K562 (cell line): ENCODE measurements around the gene RGS6.

ENCODE experiments used
- CEBPZ ChIP-seq: fragments of 150-350 bp; IDR thresholded peaks from 2 replicates; pipeline ENCODE4 v1.6.1; 2014; ENCODE audit warnings: low read depth, mild to moderate bottlenecking, low read length, borderline replicate concordance
- KDM5B ChIP-seq: fragments of 200-600 bp; sonication (generic); IDR thresholded peaks from 2 replicates; pipeline ENCODE4 v1.6.1; 2012; ENCODE audit warnings: low read depth, mild to moderate bottlenecking, moderate library complexity, low read length, control low read depth, inconsistent platforms; ENCODE audit not compliant: insufficient replicate concordance
- NFRKB ChIP-seq: fragments of 450-650 bp; IDR thresholded peaks from 2 replicates; pipeline ENCODE4 v1.6.1; 2016; ENCODE audit warnings: low read depth
- POLR2A ChIP-seq: fragments of 450-650 bp; conservative IDR thresholded peaks from 2 replicates; pipeline ENCODE4 v1.6.1; 2016
- SRSF7 ChIP-seq: fragments of 200-400 bp; formaldehyde crosslinking; optimal IDR thresholded peaks from 2 replicates; pipeline ENCODE3; 2017; ENCODE audit warnings: mild to moderate bottlenecking, low read depth, low read length
- TF ChIP-seq, protein P1 (sequence below): sonication (generic); formaldehyde crosslinking; IDR thresholded peaks from 2 replicates; pipeline ENCODE4 v1.8.1; 2023; ENCODE audit warnings: missing genetic modification reagents, mild to moderate bottlenecking, borderline replicate concordance
- TF ChIP-seq, protein P2 (sequence below): fragments of 250-450 bp; sonication (Bioruptor Pico); IDR thresholded peaks from 2 replicates; pipeline ENCODE4 v1.8.0; 2021; ENCODE audit warnings: borderline replicate concordance, mild to moderate bottlenecking, moderate library complexity; ENCODE audit not compliant: poor library complexity, severe bottlenecking

DNA sequence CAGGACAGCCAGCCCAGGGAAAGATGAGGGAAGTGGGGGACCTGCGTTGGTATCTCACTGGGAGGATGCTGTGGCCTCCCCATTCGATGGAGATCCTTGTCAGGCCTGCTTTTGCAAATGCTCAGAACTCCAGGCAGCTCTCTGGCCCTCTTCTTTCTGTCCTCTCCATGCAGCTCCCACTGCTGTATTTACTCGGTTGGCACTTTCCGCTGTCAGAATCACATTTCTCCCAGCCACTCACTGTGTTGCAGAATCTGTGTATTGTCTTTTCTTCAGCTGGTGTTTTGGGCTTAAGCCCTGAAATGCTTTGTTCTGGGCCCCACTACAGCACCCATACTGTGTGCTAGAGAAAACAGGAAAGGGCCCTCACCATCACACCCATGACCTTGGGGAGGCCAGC lies 401.1 kb downstream of the RGS6 start:
- TF ChIP-seq, protein P1, sequence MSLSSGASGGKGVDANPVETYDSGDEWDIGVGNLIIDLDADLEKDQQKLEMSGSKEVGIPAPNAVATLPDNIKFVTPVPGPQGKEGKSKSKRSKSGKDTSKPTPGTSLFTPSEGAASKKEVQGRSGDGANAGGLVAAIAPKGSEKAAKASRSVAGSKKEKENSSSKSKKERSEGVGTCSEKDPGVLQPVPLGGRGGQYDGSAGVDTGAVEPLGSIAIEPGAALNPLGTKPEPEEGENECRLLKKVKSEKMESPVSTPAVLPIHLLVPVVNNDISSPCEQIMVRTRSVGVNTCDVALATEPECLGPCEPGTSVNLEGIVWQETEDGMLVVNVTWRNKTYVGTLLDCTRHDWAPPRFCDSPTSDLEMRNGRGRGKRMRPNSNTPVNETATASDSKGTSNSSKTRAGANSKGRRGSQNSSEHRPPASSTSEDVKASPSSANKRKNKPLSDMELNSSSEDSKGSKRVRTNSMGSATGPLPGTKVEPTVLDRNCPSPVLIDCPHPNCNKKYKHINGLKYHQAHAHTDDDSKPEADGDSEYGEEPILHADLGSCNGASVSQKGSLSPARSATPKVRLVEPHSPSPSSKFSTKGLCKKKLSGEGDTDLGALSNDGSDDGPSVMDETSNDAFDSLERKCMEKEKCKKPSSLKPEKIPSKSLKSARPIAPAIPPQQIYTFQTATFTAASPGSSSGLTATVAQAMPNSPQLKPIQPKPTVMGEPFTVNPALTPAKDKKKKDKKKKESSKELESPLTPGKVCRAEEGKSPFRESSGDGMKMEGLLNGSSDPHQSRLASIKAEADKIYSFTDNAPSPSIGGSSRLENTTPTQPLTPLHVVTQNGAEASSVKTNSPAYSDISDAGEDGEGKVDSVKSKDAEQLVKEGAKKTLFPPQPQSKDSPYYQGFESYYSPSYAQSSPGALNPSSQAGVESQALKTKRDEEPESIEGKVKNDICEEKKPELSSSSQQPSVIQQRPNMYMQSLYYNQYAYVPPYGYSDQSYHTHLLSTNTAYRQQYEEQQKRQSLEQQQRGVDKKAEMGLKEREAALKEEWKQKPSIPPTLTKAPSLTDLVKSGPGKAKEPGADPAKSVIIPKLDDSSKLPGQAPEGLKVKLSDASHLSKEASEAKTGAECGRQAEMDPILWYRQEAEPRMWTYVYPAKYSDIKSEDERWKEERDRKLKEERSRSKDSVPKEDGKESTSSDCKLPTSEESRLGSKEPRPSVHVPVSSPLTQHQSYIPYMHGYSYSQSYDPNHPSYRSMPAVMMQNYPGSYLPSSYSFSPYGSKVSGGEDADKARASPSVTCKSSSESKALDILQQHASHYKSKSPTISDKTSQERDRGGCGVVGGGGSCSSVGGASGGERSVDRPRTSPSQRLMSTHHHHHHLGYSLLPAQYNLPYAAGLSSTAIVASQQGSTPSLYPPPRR: no peak
- TF ChIP-seq POLR2A (no peak), CEBPZ (no peak), KDM5B (no peak), NFRKB (no peak), SRSF7 (no peak)
- TF ChIP-seq, protein P2, sequence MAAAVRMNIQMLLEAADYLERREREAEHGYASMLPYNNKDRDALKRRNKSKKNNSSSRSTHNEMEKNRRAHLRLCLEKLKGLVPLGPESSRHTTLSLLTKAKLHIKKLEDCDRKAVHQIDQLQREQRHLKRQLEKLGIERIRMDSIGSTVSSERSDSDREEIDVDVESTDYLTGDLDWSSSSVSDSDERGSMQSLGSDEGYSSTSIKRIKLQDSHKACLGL: no peak
